Ascending aorta (tissue), 2 donors: ENCODE results near the gene CSRNP3. TPM values are rescaled to one million over a fixed set of nuclear protein-coding genes. Genes with fewer than 3 reads are reported as not detected.

ENCODE experiments used
- DNase-seq, 2 donors: peaks; one replicate each; pipeline ENCODE4 v3.0.0-alpha.2; 2019; ENCODE audit warnings: low spot score in 2 of 2
- H3K27ac ChIP-seq, 2 donors: fragments of 200-600 bp; sonication (generic); one replicate each; pipeline ENCODE4 v1.5.1; 2016 to 2017; ENCODE audit warnings: mild to moderate bottlenecking in 1 of 2
- H3K27me3 ChIP-seq: fragments of 200-600 bp; sonication (generic); one replicate; pipeline ENCODE4 v1.5.1; 2017
- H3K36me3 ChIP-seq, 2 donors: fragments of 200-600 bp; sonication (generic); one replicate each; pipeline ENCODE4 v1.5.1; 2016
- H3K4me1 ChIP-seq, 2 donors: fragments of 200-600 bp; sonication (generic); one replicate each; pipeline ENCODE4 v1.5.1; 2016 to 2017; ENCODE audit warnings: mild to moderate bottlenecking in 1 of 2
- H3K4me3 ChIP-seq, 2 donors: fragments of 200-600 bp; sonication (generic); one replicate each; pipeline ENCODE4 v1.5.1; 2016 to 2017; ENCODE audit warnings: mild to moderate bottlenecking in 1 of 2
- H3K9me3 ChIP-seq, 2 donors: fragments of 200-600 bp; sonication (generic); one replicate each; pipeline ENCODE4 v1.5.1; 2016
- CTCF ChIP-seq, 3 experiments: fragments of 200-600 bp in 2 of 3; fragments of 450-650 bp in 1 of 3; sonication (generic) in 2 of 3; IDR thresholded peaks; one replicate each; pipeline ENCODE4 v1.5.1; 2016 to 2019; ENCODE audit warnings: antibody characterized with exemption in 3 of 3, mild to moderate bottlenecking in 1 of 3, moderate library complexity in 1 of 3
- intact Hi-C: fragments of 100-400 bp; cut with DNase I; formaldehyde crosslinking; loops from one replicate; pipeline ENCODE4 v1.15.1; 2023
- total RNA-seq: library from RNA; depleted of rRNA; stranded (reverse); fragments of >200 nt; gene quantifications from one replicate; pipeline ENCODE4 v1.1.0, GENCODE V29; 2016

The CSRNP3 gene
- total RNA-seq, 1 donor from 2014 or later, result 2.8 TPM

GRCh38 chr2:165479856-165480255, 10.4 kb downstream of the CSRNP3 start:
- TF ChIP-seq CTCF (IDR thresholded peaks at IDR 0.05), result no peak
- Histone ChIP-seq H3K4me3 (no peak overlapping the region), H3K27ac (no peak overlapping the region), H3K4me1 (no peaks in the 10 kb centered on the region), H3K9me3 (peaks cover 0 to 7% of the 10 kb centered on the region in 2 donors), H3K27me3 (no peaks in the 10 kb centered on the region), H3K36me3 (no peaks in the 10 kb centered on the region)
- intact Hi-C loops, result no loop called here
- no peak for DNase-seq

GRCh38 chr2:165494573-165494972, 25.1 kb downstream of the CSRNP3 start:
- no peak for TF ChIP-seq CTCF (IDR thresholded peaks at IDR 0.05)
- no peak for DNase-seq
- no peak overlapping the region for H3K4me3 ChIP-seq
- no peaks in the 10 kb centered on the region for H3K36me3 ChIP-seq
- intact Hi-C loops, result no loop called here
- no peaks in the 10 kb centered on the region for H3K27me3 ChIP-seq
- H3K4me1 ChIP-seq, result no peaks in the 10 kb centered on the region
- no peak overlapping the region for H3K27ac ChIP-seq
- H3K9me3 ChIP-seq, result no peaks in the 10 kb centered on the region

- Histone ChIP-seq H3K4me1 (no peaks in the 10 kb centered on the region), H3K27ac (no peak overlapping the region), H3K4me3 (no peak overlapping the region), H3K36me3 (no peaks in the 10 kb centered on the region), H3K9me3 (no peaks in the 10 kb centered on the region), H3K27me3 (no peaks in the 10 kb centered on the region)
- intact Hi-C loops, result no loop called here
- DNase-seq, result no peak
- TF ChIP-seq CTCF (IDR thresholded peaks at IDR 0.05), result no peak
Observed at GRCh38 chr2:165497659-165498317, 28.3 kb downstream of the CSRNP3 start.

GRCh38 chr2:165499131-165499530, 29.6 kb downstream of the CSRNP3 start:
- Histone ChIP-seq H3K36me3 (no peaks in the 10 kb centered on the region), H3K4me1 (no peaks in the 10 kb centered on the region), H3K27ac (no peak overlapping the region), H3K4me3 (no peak overlapping the region), H3K9me3 (no peaks in the 10 kb centered on the region), H3K27me3 (no peaks in the 10 kb centered on the region)
- DNase-seq, result no peak
- intact Hi-C loops, result no loop called here
- no peak for TF ChIP-seq CTCF (IDR thresholded peaks at IDR 0.05)

GRCh38 chr2:165500001-165500400, 30.5 kb downstream of the CSRNP3 start:
- intact Hi-C loops, result no loop called here
- Histone ChIP-seq H3K4me3 (no peak overlapping the region), H3K4me1 (no peaks in the 10 kb centered on the region), H3K27ac (no peak overlapping the region), H3K9me3 (no peaks in the 10 kb centered on the region), H3K27me3 (no peaks in the 10 kb centered on the region), H3K36me3 (no peaks in the 10 kb centered on the region)
- no peak for TF ChIP-seq CTCF (IDR thresholded peaks at IDR 0.05)
- DNase-seq, result no peak

GRCh38 chr2:165500816-165501215, 31.3 kb downstream of the CSRNP3 start:
- intact Hi-C loops, result no loop called here

More at GRCh38 chr2:165500816-165501215, 31.3 kb downstream of the CSRNP3 start:
- H3K27me3 ChIP-seq, result no peaks in the 10 kb centered on the region
- H3K27ac ChIP-seq, result no peak overlapping the region
- DNase-seq, result no peak
- H3K9me3 ChIP-seq, result no peaks in the 10 kb centered on the region
- no peak for TF ChIP-seq CTCF (IDR thresholded peaks at IDR 0.05)
- no peak overlapping the region for H3K4me3 ChIP-seq
- H3K4me1 ChIP-seq, result no peaks in the 10 kb centered on the region
- no peaks in the 10 kb centered on the region for H3K36me3 ChIP-seq
